PC-3 (cell line): ENCODE measurements around the gene CTNND2. TPM values are rescaled to one million over a fixed set of nuclear protein-coding genes. Genes with fewer than 3 reads are reported as not detected.
"Not testable (repeated sequence)": the region's sequence is repeated elsewhere in the genome, so short reads cannot be mapped to it uniquely, and the experiment has no call there.

Source experiments
- ATAC-seq: fragments of 200-7000 bp; cut with Tn5 transposase; 2 replicates; pipeline ENCODE4 v1.9.1; 2020; ENCODE audit warnings: mild to moderate bottlenecking, moderate library complexity
- BruUV-seq: library from RNA; stranded (reverse); fragments of 400-500 nt; replicated peaks from 2 replicates; lab custom pipeline; 2021; lab: Mats Ljungman, UMichigan
- CTCF ChIA-PET: fragments of 300-600 bp; sonication (Branson Sonifier 250); formaldehyde crosslinking; loops from one replicate; lab custom pipeline; 2022; ENCODE audit warnings: antibody characterized with exemption; lab: Charles Lee
- POLR2A ChIA-PET: fragments of 300-600 bp; sonication (Branson Sonifier 250); formaldehyde crosslinking; loops from one replicate; lab custom pipeline; 2022; ENCODE audit warnings: antibody characterized with exemption; ENCODE audit not compliant: unreplicated experiment; lab: Charles Lee
- DNase-seq: peaks from one replicate; pipeline ENCODE4 v3.0.0-alpha.2; 2015
- H2AFZ ChIP-seq: fragments of 300-600 bp; sonication (generic); 2 replicates; pipeline ENCODE4 v1.6.0; 2016; ENCODE audit warnings: antibody characterized with exemption, low read length
- H3F3A ChIP-seq: fragments of 300-600 bp; sonication (generic); one replicate; pipeline ENCODE4 v1.6.0; 2017; ENCODE audit warnings: antibody characterized with exemption, low read length, control low read depth, mild to moderate bottlenecking; ENCODE audit not compliant: unreplicated experiment
- H3K27ac ChIP-seq: fragments of 300-600 bp; sonication (generic); 2 replicates; pipeline ENCODE4 v1.5.1; 2016; ENCODE audit warnings: mild to moderate bottlenecking, low read length
- H3K27me3 ChIP-seq: fragments of 300-600 bp; sonication (generic); 2 replicates; pipeline ENCODE4 v1.6.1; 2016; ENCODE audit warnings: low read length, mixed read lengths
- H3K36me3 ChIP-seq: fragments of 300-600 bp; sonication (generic); 2 replicates; pipeline ENCODE4 v1.6.1; 2016; ENCODE audit warnings: low read depth, mixed run types, low read length, mixed read lengths
- H3K4me1 ChIP-seq: fragments of 300-600 bp; sonication (generic); 2 replicates; pipeline ENCODE4 v1.5.1; 2016; ENCODE audit warnings: low read length; ENCODE audit not compliant: insufficient read depth
- H3K4me2 ChIP-seq: fragments of 300-600 bp; sonication (generic); 2 replicates; pipeline ENCODE4 v1.6.0; 2016; ENCODE audit warnings: low read length
- H3K4me3 ChIP-seq: fragments of 300-600 bp; sonication (generic); 2 replicates; pipeline ENCODE4 v1.5.1; 2016; ENCODE audit warnings: mild to moderate bottlenecking, low read length, mixed read lengths
- H3K79me2 ChIP-seq: fragments of 300-600 bp; sonication (generic); 2 replicates; pipeline ENCODE4 v1.6.1; 2017; ENCODE audit warnings: low read length, mixed read lengths
- H3K9ac ChIP-seq: fragments of 300-600 bp; sonication (generic); 2 replicates; pipeline ENCODE4 v1.6.0; 2016; ENCODE audit warnings: mild to moderate bottlenecking, low read length
- H3K9me2 ChIP-seq: fragments of 300-600 bp; sonication (generic); replicated peaks from 2 replicates; pipeline ENCODE4 v1.6.1; 2016; ENCODE audit warnings: mixed run types, low read length, mixed read lengths
- H3K9me3 ChIP-seq: fragments of 300-600 bp; sonication (generic); 2 replicates; pipeline ENCODE4 v1.6.1; 2016; ENCODE audit warnings: low read length, mixed read lengths
- H4K20me1 ChIP-seq: fragments of 300-600 bp; sonication (generic); 2 replicates; pipeline ENCODE4 v1.6.1; 2016; ENCODE audit warnings: low read length, mixed read lengths
- EZH2 ChIP-seq: fragments of 300-600 bp; sonication (generic); IDR thresholded peaks from one replicate; pipeline ENCODE4 v1.6.1; 2017; ENCODE audit warnings: antibody characterized with exemption, mild to moderate bottlenecking, low read length; ENCODE audit not compliant: unreplicated experiment
- EZH2phosphoT487 ChIP-seq: fragments of 300-600 bp; sonication (generic); IDR thresholded peaks from 2 replicates; pipeline ENCODE4 v1.6.1; 2018; ENCODE audit warnings: mild to moderate bottlenecking, antibody characterized with exemption, low read length, borderline replicate concordance
- intact Hi-C: fragments of 100-400 bp; cut with micrococcal nuclease; formaldehyde crosslinking; loops from 2 replicates; pipeline ENCODE4 v1.9.0; 2023
- total RNA-seq: library from RNA; depleted of rRNA; stranded (reverse); fragments of >200 nt; gene quantifications from 2 replicates; pipeline ENCODE4 v1.2.3, GENCODE V29; 2014
- TF ChIP-seq, protein P1 (sequence below): fragments of 300-600 bp; sonication (generic); conservative IDR thresholded peaks from 2 replicates; pipeline ENCODE4 v1.5.1; 2017; ENCODE audit warnings: antibody characterized with exemption, low read depth, mild to moderate bottlenecking, low read length

CTNND2 gene
- total RNA-seq, 1 experiment from 2014 or later, result 1.8 TPM

GRCh38 chr5:11007269-11007870 is 896.9 kb downstream of the CTNND2 start:
- Histone ChIP-seq H3K9me3 (no peaks in the 10 kb centered on the region), H3K27me3 (no peaks in the 10 kb centered on the region), H3K79me2 (no peaks in the 10 kb centered on the region), H3K27ac (no peak overlapping the region), H3K4me2 (no peak overlapping the region), H2AFZ (no peak overlapping the region), H3K9ac (no peak overlapping the region), H3K4me1 (no peaks in the 10 kb centered on the region), H3F3A (no peaks in the 10 kb centered on the region), H4K20me1 (no peaks in the 10 kb centered on the region), H3K36me3 (no peaks in the 10 kb centered on the region), H3K9me2 (no peaks in the 10 kb centered on the region), H3K4me3 (no peak overlapping the region)
- ATAC-seq (no peak), DNase-seq (no peak)
- POLR2A ChIA-PET, result no interaction called here
- no peak for TF ChIP-seq EZH2
- TF ChIP-seq, protein P1, sequence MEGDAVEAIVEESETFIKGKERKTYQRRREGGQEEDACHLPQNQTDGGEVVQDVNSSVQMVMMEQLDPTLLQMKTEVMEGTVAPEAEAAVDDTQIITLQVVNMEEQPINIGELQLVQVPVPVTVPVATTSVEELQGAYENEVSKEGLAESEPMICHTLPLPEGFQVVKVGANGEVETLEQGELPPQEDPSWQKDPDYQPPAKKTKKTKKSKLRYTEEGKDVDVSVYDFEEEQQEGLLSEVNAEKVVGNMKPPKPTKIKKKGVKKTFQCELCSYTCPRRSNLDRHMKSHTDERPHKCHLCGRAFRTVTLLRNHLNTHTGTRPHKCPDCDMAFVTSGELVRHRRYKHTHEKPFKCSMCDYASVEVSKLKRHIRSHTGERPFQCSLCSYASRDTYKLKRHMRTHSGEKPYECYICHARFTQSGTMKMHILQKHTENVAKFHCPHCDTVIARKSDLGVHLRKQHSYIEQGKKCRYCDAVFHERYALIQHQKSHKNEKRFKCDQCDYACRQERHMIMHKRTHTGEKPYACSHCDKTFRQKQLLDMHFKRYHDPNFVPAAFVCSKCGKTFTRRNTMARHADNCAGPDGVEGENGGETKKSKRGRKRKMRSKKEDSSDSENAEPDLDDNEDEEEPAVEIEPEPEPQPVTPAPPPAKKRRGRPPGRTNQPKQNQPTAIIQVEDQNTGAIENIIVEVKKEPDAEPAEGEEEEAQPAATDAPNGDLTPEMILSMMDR, result no peak
- no peak for TF ChIP-seq EZH2phosphoT487
- no TSS peak for BruUV-seq
- intact Hi-C loops, result no loop called here
- CTCF ChIA-PET, result no interaction called here

GRCh38 chr5:11004523-11004922 is 899.7 kb downstream of the CTNND2 start:
- H3K4me3 ChIP-seq, H3K9me3 ChIP-seq, CTCF ChIA-PET, H3K4me1 ChIP-seq, H3K36me3 ChIP-seq, H3K27ac ChIP-seq, ATAC-seq, H3K27me3 ChIP-seq, BruUV-seq, H3F3A ChIP-seq, H3K79me2 ChIP-seq, intact Hi-C loops, H4K20me1 ChIP-seq, DNase-seq, POLR2A ChIA-PET, H2AFZ ChIP-seq, H3K9me2 ChIP-seq, H3K9ac ChIP-seq, H3K4me2 ChIP-seq: not testable (repeated sequence)

DNA sequence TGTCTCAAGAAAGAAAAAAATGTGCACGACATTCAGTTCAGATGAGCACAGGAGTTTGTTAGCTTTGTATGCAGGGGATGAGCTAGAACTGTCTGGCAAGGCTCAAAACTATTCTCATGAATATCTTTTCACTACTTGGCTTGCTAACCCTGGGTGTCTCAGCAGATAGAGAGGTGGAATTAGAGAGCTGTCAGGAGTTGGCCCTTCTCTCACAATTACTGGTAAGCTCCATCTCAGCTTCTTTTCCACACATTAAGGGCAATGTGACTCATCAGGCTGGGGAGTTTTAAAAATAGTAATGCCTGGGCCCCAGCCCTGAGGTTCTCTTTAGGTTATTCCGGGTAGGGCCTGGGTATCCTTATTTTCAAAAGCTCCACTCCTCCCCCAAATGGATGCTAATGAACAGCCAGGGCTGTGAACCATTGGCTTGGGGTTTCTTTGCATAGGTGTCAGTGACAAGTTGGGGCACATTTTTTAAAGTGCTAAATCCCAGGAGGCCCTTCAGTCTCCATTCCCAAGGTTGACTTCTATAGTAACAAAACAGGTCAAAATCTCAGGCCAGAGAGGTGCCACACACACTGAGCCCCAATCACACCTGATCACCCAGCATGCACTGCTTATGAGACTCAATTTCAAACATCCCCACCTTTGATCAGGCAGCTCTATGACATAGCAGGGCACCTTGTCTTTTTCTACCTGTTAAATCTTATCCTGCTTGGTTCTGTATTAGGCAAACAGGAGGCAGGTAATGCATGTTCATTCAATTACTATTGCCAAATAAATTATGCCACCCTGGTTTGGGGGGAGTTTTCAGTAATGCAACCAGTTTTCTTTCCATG is 903.5 kb downstream of the CTNND2 start:
- ATAC-seq (no peak), DNase-seq (no peak)
- no peaks in the 10 kb centered on the region for H3K79me2 ChIP-seq
- H3K27ac ChIP-seq, result no peak overlapping the region
- no peaks in the 10 kb centered on the region for H3K9me2 ChIP-seq
- TF ChIP-seq EZH2phosphoT487, result no peak
- TF ChIP-seq, protein P1, result no peak
- TF ChIP-seq EZH2, result no peak
- BruUV-seq, result no TSS peak
- ChIA-PET CTCF (interaction anchor here (0.6 kb wide), 1 partner anchor 143 kb away, joined by 4 read pairs; no protein-coding TSS in a partner anchor), POLR2A (no interaction called here)
- no peak overlapping the region for H3K4me3 ChIP-seq
- H3F3A ChIP-seq, result no peaks in the 10 kb centered on the region
- H3K4me1 ChIP-seq, result no peaks in the 10 kb centered on the region
- H3K27me3 ChIP-seq, result no peaks in the 10 kb centered on the region
- H3K9me3 ChIP-seq, result no peaks in the 10 kb centered on the region
- H3K36me3 ChIP-seq, result no peaks in the 10 kb centered on the region
- no peak overlapping the region for H3K9ac ChIP-seq
- intact Hi-C loops, result no loop called here
- no peak overlapping the region for H3K4me2 ChIP-seq
- H4K20me1 ChIP-seq, result no peaks in the 10 kb centered on the region
- H2AFZ ChIP-seq, result no peak overlapping the region
